ENCODE results near the gene RRAD.
"Not testable (repeated sequence)": the region's sequence is repeated elsewhere in the genome, so short reads cannot be mapped to it uniquely, and the experiment has no call there.

Gene RRAD

GRCh38 chr16:66925322-66925840, at the start of gene RRAD:
Gene RRAD (minus strand): TSS chr16:66925535. CDS start chr16:66925179, 356 bp downstream.
- DNase-seq (ENCODE audit: low spot score) = no peak

- DNase-seq (ENCODE audit: low spot score) = not testable (repeated sequence)
Measured at GRCh38 chr16:66974932-66975246, 49.6 kb upstream of the RRAD start.

DNA sequence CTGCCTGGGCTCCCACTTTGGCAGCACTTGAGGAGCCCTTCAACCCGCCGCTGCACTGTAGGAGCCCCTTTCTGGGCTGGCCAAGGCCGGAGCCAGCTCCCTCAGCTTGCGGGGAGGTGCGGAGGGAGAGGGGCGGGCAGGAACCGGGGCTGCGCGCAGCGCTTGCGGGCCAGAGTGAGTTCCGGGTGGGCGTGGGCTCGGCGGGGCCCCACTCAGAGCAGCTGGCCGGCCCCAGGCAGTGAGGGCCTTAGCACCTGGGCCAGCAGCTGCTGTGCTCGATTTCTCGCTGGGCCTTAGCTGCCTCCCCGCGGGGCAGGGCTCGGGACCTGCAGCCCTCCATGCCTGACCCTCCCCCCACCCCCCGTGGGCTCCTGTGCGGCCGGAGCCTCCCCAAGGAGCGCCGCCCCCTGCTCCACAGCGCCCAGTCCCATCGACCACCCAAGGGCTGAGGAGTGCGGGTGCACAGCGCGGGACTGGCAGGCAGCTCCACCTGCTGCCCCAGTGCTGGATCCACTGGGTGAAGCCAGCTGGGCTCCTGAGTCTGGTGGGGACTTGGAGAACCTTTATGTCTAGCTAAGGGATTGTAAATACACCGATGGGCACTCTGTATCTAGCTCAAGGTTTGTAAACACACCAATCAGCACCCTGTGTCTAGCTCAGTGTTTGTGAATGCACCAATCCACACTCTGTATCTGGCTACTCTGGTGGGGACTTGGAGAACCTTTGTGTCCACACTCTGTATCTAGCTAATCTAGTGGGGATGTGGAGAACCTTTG, 49.0 kb upstream of the RRAD start:
- not testable (repeated sequence) for DNase-seq (ENCODE audit: low spot score)

DNA sequence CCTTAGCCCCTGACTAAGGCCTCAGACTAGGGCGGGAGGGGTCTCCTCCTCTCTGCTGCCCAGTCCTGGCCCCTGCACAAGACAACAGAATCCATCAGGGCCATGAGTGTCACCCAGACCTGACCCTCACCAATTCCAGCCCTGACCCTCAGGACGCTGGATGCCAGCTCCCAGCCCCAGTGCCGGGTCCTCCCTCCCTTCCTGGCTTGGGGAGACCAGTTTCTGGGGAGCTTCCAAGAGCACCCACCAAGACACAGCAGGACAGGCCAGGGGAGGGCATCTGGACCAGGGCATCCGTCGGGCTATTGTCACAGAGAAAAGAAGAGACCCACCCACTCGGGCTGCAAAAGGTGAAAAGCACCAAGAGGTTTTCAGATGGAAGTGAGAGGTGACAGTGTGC, 48.4 kb upstream of the RRAD start:
- no peak for DNase-seq (ENCODE audit: low spot score)

GRCh38 chr16:66972983-66973382, 47.6 kb upstream of the RRAD start:
- DNase-seq (ENCODE audit: low spot score) = no peak

GRCh38 chr16:66970775-66971720, 45.7 kb upstream of the RRAD start:
- no peak for DNase-seq (ENCODE audit: low spot score)

GRCh38 chr16:66968847-66969246, 43.5 kb upstream of the RRAD start:
- DNase-seq (ENCODE audit: low spot score) = no peak

DNA sequence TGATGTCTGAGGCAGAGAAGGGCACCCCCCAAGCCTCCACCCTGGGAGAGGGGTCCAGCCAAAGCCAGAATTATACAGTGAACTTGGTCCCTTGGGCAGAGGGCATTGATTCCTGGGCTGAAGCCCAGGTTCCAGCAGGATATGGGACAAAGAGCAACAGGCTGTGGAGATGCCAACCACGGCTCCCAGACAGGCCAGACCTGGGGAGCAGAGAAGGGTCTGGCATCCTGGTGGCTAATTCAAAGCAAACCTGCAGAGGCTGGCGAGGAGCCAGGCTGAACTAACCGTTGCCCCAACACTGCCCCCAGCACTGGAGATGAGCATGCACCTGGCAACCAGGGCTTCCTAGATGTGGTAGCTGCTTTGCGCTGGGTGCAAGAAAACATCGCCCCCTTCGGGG, 38.7 kb upstream of the RRAD start:
- no peak for DNase-seq (ENCODE audit: low spot score)

DNA sequence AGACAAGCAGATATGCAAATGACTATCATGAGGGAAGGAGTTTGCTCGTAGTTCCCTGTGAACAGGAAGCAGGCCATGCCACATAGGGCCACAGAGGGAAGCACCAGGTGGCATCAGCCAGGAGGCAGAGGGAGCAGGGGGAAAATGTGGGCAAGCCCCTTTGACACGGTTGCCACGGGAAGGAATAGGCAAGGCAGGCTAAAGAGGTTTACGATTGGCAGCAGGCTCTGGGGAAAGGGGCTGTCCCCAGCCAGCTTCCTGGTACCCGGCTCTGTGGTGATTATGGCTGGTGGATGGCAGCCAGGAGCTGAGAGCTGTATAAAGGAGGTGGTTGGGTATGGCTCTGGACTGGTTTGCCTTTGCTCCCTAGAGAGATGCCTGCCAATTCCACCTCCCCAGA, 36.6 kb upstream of the RRAD start:
- DNase-seq (ENCODE audit: low spot score) = no peak

DNA sequence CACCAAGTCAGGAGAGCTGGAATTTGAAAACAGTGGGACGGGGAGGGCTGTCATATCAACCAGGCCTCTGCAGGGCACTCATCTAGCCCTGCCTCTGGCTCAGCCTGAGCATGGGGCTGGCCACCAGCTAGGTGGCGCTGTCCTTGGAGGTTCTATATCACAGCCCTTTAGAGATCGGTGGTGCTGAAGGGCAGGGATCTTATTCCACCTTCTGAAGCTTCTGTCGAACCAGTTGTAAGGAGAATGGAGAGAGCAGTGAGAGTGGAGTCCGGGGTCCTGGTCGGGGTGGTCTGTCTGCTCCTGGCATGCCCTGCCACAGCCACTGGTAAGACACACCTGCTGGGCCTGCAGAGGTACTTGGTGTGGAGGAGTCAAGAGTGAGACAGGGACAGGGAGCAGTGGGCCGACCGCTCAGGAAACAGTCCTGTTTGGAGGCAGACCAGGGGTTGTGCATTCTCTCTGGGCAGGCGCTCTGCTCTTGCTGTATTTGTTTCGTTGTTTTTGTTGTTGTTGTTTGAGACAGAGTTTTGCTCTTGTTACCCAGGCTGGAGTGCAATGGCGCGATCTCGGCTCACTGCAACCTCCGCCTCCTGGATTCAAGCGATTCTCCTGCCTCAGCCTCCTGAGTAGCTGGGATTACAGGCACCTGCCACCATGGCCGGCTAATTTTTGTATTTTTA, 35.9 kb upstream of the RRAD start, which contains the start of gene CES3:
Gene CES3, plus strand, starts transcription at position 202 of the 680 bp plus-strand sequence. Its CDS starts 42 bp downstream, at position 244.
- DNase-seq (ENCODE audit: low spot score) = peak; percentile 58

DNA sequence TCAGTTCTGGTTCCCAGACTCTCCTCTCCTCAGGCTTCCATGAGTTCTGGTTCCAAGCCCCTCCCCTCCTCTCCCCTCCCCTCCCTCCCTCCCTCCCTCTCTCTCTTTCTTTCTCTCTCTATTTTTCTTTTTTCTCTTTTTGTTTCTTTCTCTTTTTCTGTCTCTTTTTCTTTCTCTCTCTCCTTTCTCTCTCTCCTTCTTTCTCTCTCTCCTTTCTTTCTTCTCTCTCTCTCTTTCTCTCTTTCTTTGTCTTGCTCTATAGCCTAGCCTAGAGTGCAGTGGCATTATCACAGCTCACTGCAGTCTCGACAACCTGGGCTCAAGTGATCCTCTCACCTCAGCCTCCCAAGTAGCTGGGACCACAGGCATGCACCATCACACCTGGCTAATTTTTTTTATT, 34.9 kb upstream of the RRAD start:
- no peak for DNase-seq (ENCODE audit: low spot score)

GRCh38 chr16:66959704-66960161, 34.4 kb upstream of the RRAD start:
- peak; percentile 28 for DNase-seq (ENCODE audit: low spot score)

DNA sequence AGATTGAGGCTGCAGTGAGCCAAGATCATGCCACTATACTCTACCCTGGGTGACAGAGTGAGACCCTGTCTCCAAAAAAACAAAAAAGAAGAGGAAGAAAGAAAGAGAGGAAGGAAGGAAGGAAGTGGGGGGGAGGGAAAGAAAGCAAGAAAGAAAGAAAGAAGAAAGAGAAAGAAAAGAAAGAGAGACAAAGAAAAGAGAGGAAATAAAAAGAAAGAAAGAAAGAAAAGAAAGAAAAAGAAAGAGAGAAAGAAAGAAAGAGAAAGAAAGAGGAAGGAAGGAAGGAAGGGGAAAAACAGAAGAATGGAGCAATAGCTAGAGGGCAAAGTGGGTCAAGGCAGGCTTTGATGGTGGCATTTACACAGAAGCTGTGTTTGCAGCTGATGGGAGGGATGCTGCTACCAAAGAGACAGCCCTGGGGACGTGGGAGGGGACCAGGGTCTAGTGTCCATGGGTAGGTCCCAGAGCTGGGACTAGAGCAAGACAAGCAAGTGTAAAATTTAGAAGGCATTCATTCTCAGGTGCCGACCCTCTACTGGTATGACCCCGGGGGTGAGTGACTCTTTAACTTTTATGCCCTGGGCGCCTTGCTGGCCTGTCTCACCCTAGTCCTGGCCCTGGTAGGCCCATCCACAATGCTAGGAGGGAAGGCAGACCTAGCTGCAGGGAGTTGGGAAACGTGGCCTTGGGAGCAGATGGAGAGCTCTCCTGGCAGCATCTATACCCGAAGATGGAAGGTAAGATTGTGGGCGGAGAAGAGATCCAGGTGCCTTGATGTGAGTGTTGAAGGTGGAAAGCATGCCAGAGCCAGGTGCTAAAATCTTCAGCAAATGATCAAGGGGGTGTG, 33.7 kb upstream of the RRAD start:
- no peak for DNase-seq (ENCODE audit: low spot score)

- not testable (repeated sequence) for DNase-seq (ENCODE audit: low spot score)
Measured at GRCh38 chr16:66956154-66956457, 30.8 kb upstream of the RRAD start.

GRCh38 chr16:66955363-66956153, 30.2 kb upstream of the RRAD start:
- not testable (repeated sequence) for DNase-seq (ENCODE audit: low spot score)

GRCh38 chr16:66954097-66954659, 28.8 kb upstream of the RRAD start:
- peak; percentile 84 for DNase-seq (ENCODE audit: low spot score)

- no peak for DNase-seq (ENCODE audit: low spot score)
Measured at GRCh38 chr16:66953462-66954096, 28.2 kb upstream of the RRAD start.

- DNase-seq (ENCODE audit: low spot score) = no peak
Measured at GRCh38 chr16:66952430-66953110, 27.2 kb upstream of the RRAD start.

Data from pons (tissue), 1 donor.